OCI-LY7 (cell line): Measurements from ENCODE around the gene CCER1.

Experiments
- CTCF ChIP-seq: fragments of 200-600 bp; sonication (generic); conservative IDR thresholded peaks from 2 replicates; pipeline ENCODE4 v1.5.1; 2014; ENCODE audit warnings: mild to moderate bottlenecking, antibody characterized with exemption, low read length, moderate library complexity, mixed read lengths
- EZH2phosphoT487 ChIP-seq: fragments of 200-600 bp; sonication (generic); IDR thresholded peaks from 2 replicates; pipeline ENCODE4 v1.6.1; 2018; ENCODE audit warnings: low read depth, borderline replicate concordance, mild to moderate bottlenecking, mixed run types, antibody characterized with exemption, low read length, moderate library complexity, mixed read lengths

- TF ChIP-seq CTCF (no peak), EZH2phosphoT487 (no peak)
These were observed 29.1 kb upstream of the CCER1 start for GRCh38 chr12:90984114-90984513.
